Esophagus squamous epithelium (tissue), 5 donors: ENCODE data around the gene CERS1. TPM values are rescaled to one million over a fixed set of nuclear protein-coding genes. Genes with fewer than 3 reads are reported as not detected.

Source experiments
- DNase-seq: peaks from one replicate; lab custom pipeline; 2025; lab: John Stamatoyannopoulos, UW
- H3K27ac ChIP-seq, 4 donors: fragments of 200-600 bp; sonication (generic); one replicate each; pipeline ENCODE4 v1.5.1; 2016 to 2019; ENCODE audit warnings: mild to moderate bottlenecking in 1 of 4
- H3K27me3 ChIP-seq, 4 donors: fragments of 200-600 bp; sonication (generic); 1 replicate in 3 of 4; 2 replicates in 1 of 4; pipeline versions ENCODE4 v1.5.1 to v1.6.0; 2017 to 2021; ENCODE audit warnings: antibody characterized with exemption in 1 of 4
- H3K36me3 ChIP-seq, 3 donors: fragments of 200-600 bp; sonication (generic); one replicate each; pipeline ENCODE4 v1.5.1; 2016 to 2019
- H3K4me1 ChIP-seq, 3 donors: fragments of 200-600 bp; sonication (generic); one replicate each; pipeline ENCODE4 v1.5.1; 2017 to 2019
- H3K4me3 ChIP-seq, 4 donors: fragments of 200-600 bp; sonication (generic); 1 replicate in 3 of 4; 2 replicates in 1 of 4; pipeline ENCODE4 v1.5.1; 2016 to 2019; ENCODE audit warnings: mild to moderate bottlenecking in 2 of 4, moderate library complexity in 1 of 4
- H3K9me3 ChIP-seq, 3 donors: fragments of 200-600 bp; sonication (generic); one replicate each; pipeline ENCODE4 v1.5.1; 2016 to 2019
- CTCF ChIP-seq, 6 experiments: fragments of 450-650 bp in 4 of 6; fragments of 200-600 bp in 2 of 6; sonication (generic) in 2 of 6; IDR thresholded peaks; one replicate each; pipeline ENCODE4 v1.5.1; 2016 to 2019; ENCODE audit warnings: antibody characterized with exemption in 6 of 6, mild to moderate bottlenecking in 4 of 6, moderate library complexity in 4 of 6
- POLR2A ChIP-seq, 4 donors: fragments of 450-650 bp; IDR thresholded peaks; one replicate each; pipeline ENCODE4 v1.6.1; 2017; ENCODE audit warnings: antibody characterized with exemption in 4 of 4, mild to moderate bottlenecking in 4 of 4, moderate library complexity in 3 of 4
- WGBS, 2 donors: methylation state at CpG; one replicate each; pipeline ENCODE4 v1.1.5; 2018; 5-methylcytosine and 5-hydroxymethylcytosine counted together
- intact Hi-C: fragments of 100-400 bp; cut with DNase I; formaldehyde crosslinking; loops from one replicate; pipeline ENCODE4 v1.15.0; 2022
- total RNA-seq, 4 donors: library from RNA; depleted of rRNA; stranded (reverse); fragments of >200 nt; gene quantifications; one replicate each; pipeline ENCODE4 v1.1.0, GENCODE V29; 2016
- donor health status: DM: yes; HTN: yes; CAD: no.

CERS1 gene
- total RNA-seq, 4 donors from 2014 or later = 0.76 TPM; not detected in 3

- Histone ChIP-seq H3K4me1 (peaks cover 29 to 74% (median 56%) of the 10 kb centered on the region in 3 donors), H3K9me3 (no peaks in the 10 kb centered on the region), H3K27me3 (no peaks in the 10 kb centered on the region), H3K36me3 (peaks cover 14 to 69% (median 32%) of the 10 kb centered on the region in 3 donors), H3K4me3 (peak overlapping the region in 1 of 4 donors; percentile 11), H3K27ac (peak overlapping the region; percentile 50 to 81 (median 80))
- 7 to 10% methylated on average over 11 to 15 of the region's 23 CpGs for WGBS, 2 donors
- DNase-seq = no peak
- intact Hi-C loops = loop anchor here (5.0 kb wide), 1 partner anchor 257 kb away; no protein-coding TSS in a partner anchor
- TF ChIP-seq POLR2A (IDR thresholded peaks at IDR 0.05) (no peak), CTCF (IDR thresholded peaks at IDR 0.05) (no peak)
Measured at GRCh38 chr19:18848878-18849661, 46.9 kb downstream of the CERS1 start.

GRCh38 chr19:18847549-18848463 is 48.2 kb downstream of the CERS1 start:
- no peak for DNase-seq
- WGBS, 2 donors = 62 to 81% methylated on average over 18 to 24 of the region's 24 CpGs
- peaks cover 29 to 87% (median 63%) of the 10 kb centered on the region in 3 donors for H3K4me1 ChIP-seq
- H3K36me3 ChIP-seq = peaks cover 14 to 56% (median 19%) of the 10 kb centered on the region in 3 donors
- H3K4me3 ChIP-seq = no peak overlapping the region
- intact Hi-C loops = loop anchor here (5.0 kb wide), 1 partner anchor 256 kb away; no protein-coding TSS in a partner anchor
- no peak for TF ChIP-seq CTCF (IDR thresholded peaks at IDR 0.05)
- no peak for TF ChIP-seq POLR2A (IDR thresholded peaks at IDR 0.05)
- peak overlapping the region; percentile 15 to 81 (median 80) for H3K27ac ChIP-seq
- no peaks in the 10 kb centered on the region for H3K27me3 ChIP-seq
- H3K9me3 ChIP-seq = no peaks in the 10 kb centered on the region

DNA sequence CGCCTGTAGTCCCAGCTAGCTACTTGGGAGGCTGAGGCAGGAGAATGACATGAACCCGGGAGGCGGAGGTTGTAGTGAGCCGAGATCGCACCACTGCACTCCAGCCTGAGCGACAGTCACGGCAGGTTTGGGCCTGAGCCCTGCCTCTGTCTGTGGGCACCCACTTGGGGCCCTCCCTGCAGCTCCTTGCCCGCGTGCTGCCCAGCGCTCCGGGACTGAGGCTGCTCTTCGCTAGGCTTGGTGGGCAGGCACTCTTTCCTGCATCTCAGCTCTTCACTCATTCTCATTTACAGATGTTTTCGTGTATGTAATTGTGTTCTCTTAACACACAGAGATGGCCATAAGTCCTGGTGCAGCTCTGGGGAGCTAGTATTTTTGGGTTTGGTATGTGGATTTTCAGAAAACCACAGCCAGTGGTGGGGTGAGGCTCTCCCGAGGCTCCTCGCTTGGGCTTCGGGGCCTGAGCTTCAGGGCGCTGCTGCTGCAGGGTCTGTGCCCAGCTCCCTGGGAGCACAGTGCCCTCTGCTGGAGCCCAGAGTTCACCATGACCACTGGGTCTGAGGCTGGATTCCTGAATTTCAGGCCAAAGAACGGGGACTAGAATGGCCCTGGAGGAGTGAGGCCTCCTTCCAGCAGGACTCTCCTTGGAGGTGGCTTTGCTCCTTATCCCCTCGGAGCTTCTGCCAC is 49.0 kb downstream of the CERS1 start:
- no peaks in the 10 kb centered on the region for H3K9me3 ChIP-seq
- peak overlapping the region in 3 of 4 donors; percentile 78 to 81 (median 81) for H3K27ac ChIP-seq
- H3K4me1 ChIP-seq = peaks cover 29 to 95% (median 68%) of the 10 kb centered on the region in 3 donors
- no peaks in the 10 kb centered on the region for H3K27me3 ChIP-seq
- DNase-seq = no peak
- intact Hi-C loops = loop anchor here (5.0 kb wide), 1 partner anchor 255 kb away; no protein-coding TSS in a partner anchor
- H3K36me3 ChIP-seq = peaks cover 6 to 48% (median 11%) of the 10 kb centered on the region in 3 donors
- H3K4me3 ChIP-seq = no peak overlapping the region
- TF ChIP-seq POLR2A (IDR thresholded peaks at IDR 0.05) = no peak
- TF ChIP-seq CTCF (IDR thresholded peaks at IDR 0.05) = peak; percentile 58 to 84 (median 81)
- WGBS, 2 donors = 48 to 50% methylated on average over 11 to 14 of the region's 19 CpGs

DNA sequence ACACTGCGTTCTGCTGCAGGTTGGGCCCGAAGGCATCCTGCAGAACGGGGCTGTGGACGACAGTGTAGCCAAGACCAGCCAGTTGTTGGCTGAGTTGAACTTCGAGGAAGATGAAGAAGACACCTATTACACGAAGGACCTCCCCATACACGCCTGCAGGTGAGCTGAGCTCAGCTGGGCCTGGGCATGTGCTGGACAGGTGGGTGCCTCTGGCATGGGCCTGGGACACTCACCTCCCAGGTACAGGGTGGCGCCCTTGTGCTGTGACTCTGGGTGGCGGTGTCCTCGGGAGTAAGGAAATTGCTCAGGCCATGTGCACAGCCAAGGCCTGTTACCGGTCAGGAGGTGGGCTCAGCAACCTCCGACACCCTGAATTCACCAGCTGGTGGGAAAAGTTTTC is 50.0 kb downstream of the CERS1 start:
- Histone ChIP-seq H3K27me3 (no peaks in the 10 kb centered on the region), H3K4me1 (peaks cover 29 to 100% (median 75%) of the 10 kb centered on the region in 3 donors), H3K36me3 (peaks cover 0 to 38% (median 5%) of the 10 kb centered on the region in 3 donors), H3K9me3 (no peaks in the 10 kb centered on the region), H3K27ac (peak overlapping the region in 1 of 4 donors; percentile 17), H3K4me3 (no peak overlapping the region)
- intact Hi-C loops = loop anchor here (5.0 kb wide), 1 partner anchor 254 kb away; no protein-coding TSS in a partner anchor
- DNase-seq = no peak
- 40 to 64% methylated on average over 1 to 8 of the region's 12 CpGs for WGBS, 2 donors
- TF ChIP-seq POLR2A (IDR thresholded peaks at IDR 0.05) (no peak), CTCF (IDR thresholded peaks at IDR 0.05) (no peak)
